22Rv1 (cell line): ENCODE measurements around the gene E2F1.

Experiments
- ZFX ChIP-seq: fragments of 450-650 bp; IDR thresholded peaks from 2 replicates; pipeline ENCODE4 v1.6.1; 2017; ENCODE audit warnings: antibody characterized with exemption, borderline replicate concordance
- TF ChIP-seq, protein P1 (sequence below): fragments of 450-650 bp; IDR thresholded peaks from 2 replicates; pipeline ENCODE4 v1.5.1; 2017; ENCODE audit warnings: mild to moderate bottlenecking

DNA sequence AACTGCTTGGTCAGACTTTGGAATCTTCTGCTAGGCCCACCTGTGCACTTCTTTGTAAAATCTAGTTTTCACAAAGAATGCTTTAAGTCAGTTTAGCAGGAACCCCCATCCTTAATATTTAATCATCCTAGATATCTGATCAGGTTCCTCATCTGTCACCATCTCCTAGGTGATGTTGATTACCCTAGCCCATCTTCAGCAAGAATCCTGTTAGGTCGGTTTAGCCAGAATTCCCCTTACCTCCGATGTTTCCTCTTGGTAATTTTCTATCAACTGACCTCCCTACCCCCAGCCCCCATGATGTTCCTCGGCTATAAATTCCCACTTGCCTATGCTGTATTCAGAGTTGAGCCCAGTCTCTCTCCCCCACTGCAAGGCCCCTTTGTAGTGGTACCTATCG is 42.9 kb upstream of the E2F1 start:
- TF ChIP-seq, protein P1, sequence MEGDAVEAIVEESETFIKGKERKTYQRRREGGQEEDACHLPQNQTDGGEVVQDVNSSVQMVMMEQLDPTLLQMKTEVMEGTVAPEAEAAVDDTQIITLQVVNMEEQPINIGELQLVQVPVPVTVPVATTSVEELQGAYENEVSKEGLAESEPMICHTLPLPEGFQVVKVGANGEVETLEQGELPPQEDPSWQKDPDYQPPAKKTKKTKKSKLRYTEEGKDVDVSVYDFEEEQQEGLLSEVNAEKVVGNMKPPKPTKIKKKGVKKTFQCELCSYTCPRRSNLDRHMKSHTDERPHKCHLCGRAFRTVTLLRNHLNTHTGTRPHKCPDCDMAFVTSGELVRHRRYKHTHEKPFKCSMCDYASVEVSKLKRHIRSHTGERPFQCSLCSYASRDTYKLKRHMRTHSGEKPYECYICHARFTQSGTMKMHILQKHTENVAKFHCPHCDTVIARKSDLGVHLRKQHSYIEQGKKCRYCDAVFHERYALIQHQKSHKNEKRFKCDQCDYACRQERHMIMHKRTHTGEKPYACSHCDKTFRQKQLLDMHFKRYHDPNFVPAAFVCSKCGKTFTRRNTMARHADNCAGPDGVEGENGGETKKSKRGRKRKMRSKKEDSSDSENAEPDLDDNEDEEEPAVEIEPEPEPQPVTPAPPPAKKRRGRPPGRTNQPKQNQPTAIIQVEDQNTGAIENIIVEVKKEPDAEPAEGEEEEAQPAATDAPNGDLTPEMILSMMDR, result no peak
- no peak for TF ChIP-seq ZFX
